HL-60 (cell line): Measurements from ENCODE around the gene RPL3.
"Not testable (repeated sequence)": the region's sequence is repeated elsewhere in the genome, so short reads cannot be mapped to it uniquely, and the experiment has no call there.

Source experiments
- CTCF ChIP-seq: IDR thresholded peaks from one replicate; pipeline ENCODE4 v1.5.1; 2011; ENCODE audit warnings: low read length, control low read depth, inconsistent platforms; ENCODE audit not compliant: insufficient read depth
- REST ChIP-seq: IDR thresholded peaks from 2 replicates; pipeline ENCODE4 v1.6.1; 2012; ENCODE audit warnings: low read depth; ENCODE audit not compliant: insufficient replicate concordance

- not testable (repeated sequence) for TF ChIP-seq CTCF, REST
Measured at GRCh38 chr22:39357110-39358108, 38.0 kb upstream of the RPL3 start.
